HepG2 (cell line): Measurements from ENCODE around the gene TAF5. TPM values are rescaled to one million over a fixed set of nuclear protein-coding genes. Genes with fewer than 3 reads are reported as not detected.
"Not testable (repeated sequence)": the region's sequence is repeated elsewhere in the genome, so short reads cannot be mapped to it uniquely, and the experiment has no call there.

Experiments used
- ATAC-seq: fragments of 200-7000 bp; cut with Tn5 transposase; 3 replicates; pipeline ENCODE4 v1.9.1; 2020; ENCODE audit warnings: mild to moderate bottlenecking, moderate library complexity
- BruUV-seq: library from RNA; stranded (reverse); fragments of 400-500 nt; replicated peaks from 2 replicates; lab custom pipeline; 2021; lab: Mats Ljungman, UMichigan
- CTCF ChIA-PET: fragments of 300-600 bp; formaldehyde crosslinking; extraction: SDS; loops from one replicate; lab custom pipeline; 2021; ENCODE audit warnings: low total read pairs, inconsistent platforms, low intra/inter-chr PET ratio; lab: Yijun Ruan, JAX
- POLR2A ChIA-PET: fragments of 350-600 bp; sonication (Branson Sonifier 250); formaldehyde crosslinking; loops from one replicate; lab custom pipeline; 2020; ENCODE audit warnings: antibody characterized with exemption, inconsistent platforms; lab: Yijun Ruan, JAX
- DNase-seq: peaks from one replicate; pipeline ENCODE4 v3.0.0-alpha.2; 2015; ENCODE audit warnings: low spot score
- FAIRE-seq: peaks from 3 replicates; lab custom pipeline; 2011; peaks lifted over from hg19 to GRCh38; lab: Jason Lieb, UNC
- H2AFZ ChIP-seq: one replicate; pipeline ENCODE4 v1.6.1; 2011; ENCODE audit warnings: low read length, inconsistent platforms
- H3K27ac ChIP-seq: fragments of 300-600 bp; 3 replicates; pipeline ENCODE4 v1.8.0; 2011; ENCODE audit warnings: mixed run types, mild to moderate bottlenecking, mixed read lengths, low read length, inconsistent platforms; ENCODE audit not compliant: insufficient read depth; ENCODE audit errors: extremely low read length
- H3K27me3 ChIP-seq, 2 experiments: fragments of 200-600 bp in 1 of 2; 2 replicates in 1 of 2; 3 replicates in 1 of 2; pipeline versions ENCODE4 v1.6.0 to v1.8.0; 2011; ENCODE audit warnings: low read length in 2 of 2, mild to moderate bottlenecking in 2 of 2, moderate library complexity in 2 of 2, inconsistent platforms in 1 of 2; ENCODE audit not compliant: insufficient read depth in 2 of 2, control insufficient read depth in 1 of 2
- H3K36me3 ChIP-seq, 2 experiments: fragments of 200-600 bp in 1 of 2; replicated peaks in 1 of 2; 2 replicates in 1 of 2; 3 replicates in 1 of 2; pipeline versions ENCODE4 v1.5.1 to v1.8.0; 2011; ENCODE audit warnings: low read length in 2 of 2, inconsistent platforms in 1 of 2; ENCODE audit not compliant: insufficient read depth in 2 of 2, control insufficient read depth in 1 of 2
- H3K4me1 ChIP-seq: 2 replicates; pipeline ENCODE4 v1.5.1; 2012; ENCODE audit warnings: low read length, inconsistent platforms; ENCODE audit not compliant: insufficient read depth
- H3K4me2 ChIP-seq: 2 replicates; pipeline ENCODE4 v1.6.0; 2011; ENCODE audit warnings: low read depth, low read length, inconsistent platforms
- H3K4me3 ChIP-seq, 3 experiments: fragments of 200-600 bp in 1 of 3; sonication (generic), shearing (Covaris generic) in 1 of 3; replicated peaks in 1 of 3; 2 replicates each; pipeline ENCODE4 v1.5.1; 2011 to 2016; ENCODE audit warnings: low read length in 3 of 3, inconsistent platforms in 2 of 3, low read depth in 2 of 3, mild to moderate bottlenecking in 2 of 3, control low read depth in 1 of 3, mixed read lengths in 1 of 3; ENCODE audit not compliant: insufficient read depth in 1 of 3
- H3K79me2 ChIP-seq: one replicate; pipeline ENCODE4 v1.6.1; 2011; ENCODE audit warnings: low read length, inconsistent platforms; ENCODE audit not compliant: insufficient read depth
- H3K9ac ChIP-seq: 2 replicates; pipeline ENCODE4 v1.6.0; 2011; ENCODE audit warnings: mild to moderate bottlenecking, low read depth, low read length, inconsistent platforms; ENCODE audit not compliant: insufficient read depth
- H3K9me3 ChIP-seq: 2 replicates; pipeline ENCODE4 v1.5.1; 2012; ENCODE audit warnings: mild to moderate bottlenecking, low read length
- H4K20me1 ChIP-seq: 2 replicates; pipeline ENCODE4 v1.6.0; 2011; ENCODE audit warnings: inconsistent platforms, mild to moderate bottlenecking, low read length, moderate library complexity; ENCODE audit not compliant: insufficient read depth
- SATB2 ChIP-seq: sonication (generic); formaldehyde crosslinking; IDR thresholded peaks from 2 replicates; pipeline ENCODE4 v1.5.0; 2020; ENCODE audit warnings: missing genetic modification reagents
- ZNF121 ChIP-seq: sonication (generic); formaldehyde crosslinking; IDR thresholded peaks from 2 replicates; pipeline ENCODE4 v1.5.0; 2020; ENCODE audit warnings: mild to moderate bottlenecking, missing genetic modification reagents
- ZNF770 ChIP-seq: sonication (generic); formaldehyde crosslinking; IDR thresholded peaks from 2 replicates; pipeline ENCODE4 v1.5.0; 2020; ENCODE audit warnings: mild to moderate bottlenecking, missing genetic modification reagents
- WGBS: methylation state at CpG from one replicate; pipeline ENCODE4 v1.1.6; 2017; ENCODE audit warnings: low lambda C conversion rate; 5-methylcytosine and 5-hydroxymethylcytosine counted together
- in situ Hi-C: cut with HindIII; loops from 2 replicates; pipeline ENCODE4 v1.10.0; 2017; ENCODE audit warnings: low pct_unique_long_range_greater_than_20kb; ENCODE audit not compliant: extremely low pct_ligation_motif_present
- intact Hi-C: fragments of 100-400 bp; cut with micrococcal nuclease; formaldehyde crosslinking; loops from one replicate; pipeline ENCODE4 v1.10.0; 2022; ENCODE audit not compliant: unreplicated experiment
- polyA plus RNA-seq, 8 experiments: library from polyadenylated mRNA; depleted of rRNA in 3 of 8; stranded (reverse) in 7 of 8; unstranded in 1 of 8; fragments of >200 nt; fragmentation: Illumina TruSeq in 4 of 8; extraction: Trizol in 4 of 8; gene quantifications; 2 replicates each; pipeline versions ENCODE4 v1.2.1 to v1.2.3, GENCODE V29; 2011 to 2016; ENCODE audit warnings: low read depth in 4 of 8, missing spikeins in 1 of 8, mixed read lengths in 1 of 8; ENCODE audit not compliant: insufficient read depth in 1 of 8
- total RNA-seq, 5 experiments: library from RNA; depleted of rRNA; stranded (reverse); fragments of >200 nt; fragmentation: Illumina TruSeq; extraction: Trizol; gene quantifications; 2 replicates each; pipeline ENCODE4 v1.2.3, GENCODE V29; 2016; ENCODE audit warnings: low read depth in 1 of 5

TAF5 gene
- total and polyA plus RNA-seq, 2 of the 13 experiments (the other 11 are each of a cell fraction or from before 2014, with no cell fraction given) = 3.8 to 8.7 TPM

- DNase-seq (no peak), FAIRE-seq (no peak), ATAC-seq (no peak)
- H2AFZ ChIP-seq = no peak overlapping the region
- no peak overlapping the region for H3K27ac ChIP-seq
- H3K36me3 ChIP-seq = no peaks in the 10 kb centered on the region
- H4K20me1 ChIP-seq = no peaks in the 10 kb centered on the region
- intact Hi-C loops (no loop called here), in situ Hi-C loops (no loop called here)
- peaks cover 17% of the 10 kb centered on the region; the same call in 1 of the 2 replicates for H3K4me1 ChIP-seq
- H3K9ac ChIP-seq = no peak overlapping the region
- peak; percentile 85 for TF ChIP-seq ZNF770 (CRISPR knock-in tag)
- peak; percentile 64 for TF ChIP-seq ZNF121
- TF ChIP-seq SATB2 (CRISPR knock-in tag) = no peak
- 27% methylated on average over 5 of the region's 5 CpGs for WGBS
- ChIA-PET POLR2A (interaction anchor here (1.5 kb wide), 1 partner anchor 13 kb away, joined by 6 read pairs; no protein-coding TSS in a partner anchor), CTCF (no interaction called here)
- no peaks in the 10 kb centered on the region for H3K79me2 ChIP-seq
- H3K27me3 ChIP-seq = no peaks in the 10 kb centered on the region; a peak in 1 of 5 replicates
- BruUV-seq = no TSS peak
- H3K4me2 ChIP-seq = no peak overlapping the region
- H3K9me3 ChIP-seq = no peaks in the 10 kb centered on the region
- no peak overlapping the region for H3K4me3 ChIP-seq
Measured at GRCh38 chr10:103355906-103356599, 11.7 kb upstream of the TAF5 start.

- H3K4me3 ChIP-seq, intact Hi-C loops, H3K36me3 ChIP-seq, FAIRE-seq, H2AFZ ChIP-seq, H3K27me3 ChIP-seq, H3K79me2 ChIP-seq, H3K4me2 ChIP-seq, POLR2A ChIA-PET, H3K9ac ChIP-seq, in situ Hi-C loops, CTCF ChIA-PET, H3K9me3 ChIP-seq, H4K20me1 ChIP-seq, ATAC-seq, DNase-seq, H3K27ac ChIP-seq, BruUV-seq: not testable (repeated sequence)
- 90% methylated on average over 4 of the region's 4 CpGs for WGBS
- peaks cover 19% of the 10 kb centered on the region; the same call in 1 of the 2 replicates for H3K4me1 ChIP-seq
Measured at GRCh38 chr10:103359493-103359892, 8.3 kb upstream of the TAF5 start.

GRCh38 chr10:103360791-103361190, 7.0 kb upstream of the TAF5 start:
- H3K36me3 ChIP-seq, ATAC-seq, H3K9ac ChIP-seq, CTCF ChIA-PET, H3K9me3 ChIP-seq, H4K20me1 ChIP-seq, BruUV-seq, H2AFZ ChIP-seq, intact Hi-C loops, in situ Hi-C loops, H3K4me3 ChIP-seq, H3K27me3 ChIP-seq, DNase-seq, H3K27ac ChIP-seq, H3K79me2 ChIP-seq, POLR2A ChIA-PET, FAIRE-seq: not testable (repeated sequence)
- Histone ChIP-seq H3K4me1 (peaks cover 26% of the 10 kb centered on the region; the same call in 1 of the 2 replicates), H3K4me2 (peak overlapping the region; percentile 20; the same call in 1 of the 2 replicates)
- 65% methylated on average over 9 of the region's 9 CpGs for WGBS
